Measurements from ENCODE around the gene SNAPC1. TPM values are rescaled to one million over a fixed set of nuclear protein-coding genes. Genes with fewer than 3 reads are reported as not detected.

SNAPC1 gene
- total RNA-seq, 2 donors from 2014 or later, result 1.3 to 3.0 TPM

DNA sequence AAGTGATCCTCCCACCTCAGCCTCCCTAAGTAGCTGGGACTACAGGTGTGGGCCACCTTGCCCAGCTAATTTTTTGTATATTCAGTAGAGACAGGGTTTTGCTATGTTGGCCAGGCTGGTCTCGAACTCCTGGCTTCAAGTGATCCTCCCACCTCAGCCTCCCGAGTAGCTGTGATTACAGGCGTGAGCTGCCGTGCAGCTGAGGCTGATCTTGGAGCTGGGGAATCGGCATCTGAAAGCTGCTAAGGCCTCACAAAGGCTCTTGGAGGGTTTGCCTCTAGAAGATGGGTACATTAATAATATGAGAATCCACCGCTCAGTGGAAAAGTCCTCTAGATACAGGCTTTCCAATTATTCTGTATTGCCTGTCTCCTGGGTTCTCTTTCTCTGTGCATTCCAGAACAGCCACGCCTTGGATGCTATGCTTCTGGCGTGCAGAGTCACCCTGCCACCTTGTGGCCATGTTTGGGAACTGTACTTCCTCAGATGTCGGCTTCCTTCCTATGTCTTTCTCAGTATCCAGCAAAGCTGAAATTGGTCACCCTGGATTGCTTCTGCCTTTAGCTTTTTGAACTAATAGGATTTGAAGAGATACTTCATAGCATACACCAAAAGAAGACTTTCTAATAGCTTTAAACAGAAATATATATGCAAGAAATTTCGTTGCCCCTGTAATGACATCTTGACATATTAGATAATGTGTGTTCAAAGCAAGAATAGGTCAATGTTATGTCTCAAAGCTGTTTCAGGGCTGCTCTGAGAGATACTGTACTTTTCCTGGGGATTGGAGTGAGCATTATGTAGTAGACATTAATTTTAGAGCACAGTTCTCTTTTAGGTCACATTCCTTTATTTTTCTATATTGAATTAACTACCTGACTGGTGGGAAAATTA, 75.4 kb downstream of the SNAPC1 start:
- Histone ChIP-seq H3K4me1 (no peaks in the 10 kb centered on the region), H3K9ac (ENCODE audit: low read depth in 2 of 2, low read length in 2 of 2) (no peak overlapping the region), H3K27ac (no peak overlapping the region), H3K9me3 (no peaks in the 10 kb centered on the region), H3K27me3 (no peaks in the 10 kb centered on the region), H3K4me3 (no peak overlapping the region), H3K36me3 (no peaks in the 10 kb centered on the region)
- peak; percentile 81 for DNase-seq
- TF ChIP-seq, protein P1, sequence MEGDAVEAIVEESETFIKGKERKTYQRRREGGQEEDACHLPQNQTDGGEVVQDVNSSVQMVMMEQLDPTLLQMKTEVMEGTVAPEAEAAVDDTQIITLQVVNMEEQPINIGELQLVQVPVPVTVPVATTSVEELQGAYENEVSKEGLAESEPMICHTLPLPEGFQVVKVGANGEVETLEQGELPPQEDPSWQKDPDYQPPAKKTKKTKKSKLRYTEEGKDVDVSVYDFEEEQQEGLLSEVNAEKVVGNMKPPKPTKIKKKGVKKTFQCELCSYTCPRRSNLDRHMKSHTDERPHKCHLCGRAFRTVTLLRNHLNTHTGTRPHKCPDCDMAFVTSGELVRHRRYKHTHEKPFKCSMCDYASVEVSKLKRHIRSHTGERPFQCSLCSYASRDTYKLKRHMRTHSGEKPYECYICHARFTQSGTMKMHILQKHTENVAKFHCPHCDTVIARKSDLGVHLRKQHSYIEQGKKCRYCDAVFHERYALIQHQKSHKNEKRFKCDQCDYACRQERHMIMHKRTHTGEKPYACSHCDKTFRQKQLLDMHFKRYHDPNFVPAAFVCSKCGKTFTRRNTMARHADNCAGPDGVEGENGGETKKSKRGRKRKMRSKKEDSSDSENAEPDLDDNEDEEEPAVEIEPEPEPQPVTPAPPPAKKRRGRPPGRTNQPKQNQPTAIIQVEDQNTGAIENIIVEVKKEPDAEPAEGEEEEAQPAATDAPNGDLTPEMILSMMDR (IDR thresholded peaks at IDR 0.05), result peak; percentile 90
- intact Hi-C loops (cut with DNase I), result loop anchor here (5.0 kb wide), 2 partner anchors 110 to 540 kb away; no protein-coding TSS in a partner anchor

DNA sequence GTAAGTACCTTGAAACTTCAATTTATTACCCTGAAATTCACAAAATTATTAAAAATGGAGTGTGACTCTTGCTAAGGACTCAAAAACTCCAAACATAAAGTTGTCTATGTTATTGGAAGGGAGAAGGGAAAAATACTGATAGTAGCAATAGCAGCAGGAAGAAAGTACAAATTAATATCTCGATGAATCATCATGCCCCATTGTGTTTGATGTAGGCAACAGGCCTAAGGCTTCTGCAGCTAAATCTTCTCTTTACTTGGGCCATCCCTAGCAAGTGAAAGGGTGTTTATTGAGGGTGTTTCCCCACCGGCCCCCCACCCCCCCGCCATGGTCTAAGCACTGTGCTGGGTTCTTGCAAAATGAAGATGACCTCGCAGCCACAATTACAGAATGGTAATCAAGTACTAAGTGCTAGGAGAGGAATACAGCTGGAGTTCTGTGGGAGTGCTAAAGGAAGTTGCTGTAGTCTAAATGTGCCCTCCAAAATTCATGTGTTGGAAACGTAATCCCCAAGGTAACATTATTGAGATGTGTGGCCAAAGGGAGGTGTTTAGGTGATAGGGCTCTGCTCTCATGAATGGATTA, 76.5 kb downstream of the SNAPC1 start:
- Histone ChIP-seq H3K9ac (ENCODE audit: low read depth in 2 of 2, low read length in 2 of 2) (no peak overlapping the region), H3K4me1 (no peaks in the 10 kb centered on the region), H3K27me3 (no peaks in the 10 kb centered on the region), H3K27ac (no peak overlapping the region), H3K9me3 (no peaks in the 10 kb centered on the region), H3K4me3 (no peak overlapping the region), H3K36me3 (no peaks in the 10 kb centered on the region)
- intact Hi-C loops (cut with DNase I), result loop anchor here (5.0 kb wide), 2 partner anchors 111 to 541 kb away; no protein-coding TSS in a partner anchor
- TF ChIP-seq, protein P1 (IDR thresholded peaks at IDR 0.05), result no peak
- no peak for DNase-seq

DNA sequence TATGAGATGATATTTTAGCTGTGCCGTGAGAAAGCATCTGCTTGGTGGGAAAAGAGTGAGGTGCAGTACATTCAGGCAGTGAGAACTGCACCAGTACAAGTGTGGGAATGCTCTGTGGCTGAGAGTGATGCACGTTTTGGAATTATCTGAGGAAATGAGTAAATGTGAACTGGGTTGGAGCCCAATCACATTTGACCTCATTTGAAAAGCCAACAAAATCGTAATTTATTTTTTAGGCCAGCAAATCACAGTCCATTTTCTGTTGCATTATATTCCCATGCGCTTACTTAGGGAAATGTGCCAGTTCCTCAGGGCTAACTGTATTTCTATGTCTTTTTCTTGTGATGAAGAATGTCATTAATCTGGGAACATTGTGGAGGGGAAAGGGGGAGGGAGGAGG, 77.3 kb downstream of the SNAPC1 start:
- Histone ChIP-seq H3K9me3 (no peaks in the 10 kb centered on the region), H3K27ac (no peak overlapping the region), H3K9ac (ENCODE audit: low read depth in 2 of 2, low read length in 2 of 2) (no peak overlapping the region), H3K4me3 (no peak overlapping the region), H3K27me3 (no peaks in the 10 kb centered on the region), H3K36me3 (no peaks in the 10 kb centered on the region), H3K4me1 (no peaks in the 10 kb centered on the region)
- intact Hi-C loops (cut with DNase I), result loop anchor here (5.0 kb wide), 2 partner anchors 112 to 542 kb away; no protein-coding TSS in a partner anchor
- no peak for DNase-seq
- TF ChIP-seq, protein P1 (IDR thresholded peaks at IDR 0.05), result no peak

DNA sequence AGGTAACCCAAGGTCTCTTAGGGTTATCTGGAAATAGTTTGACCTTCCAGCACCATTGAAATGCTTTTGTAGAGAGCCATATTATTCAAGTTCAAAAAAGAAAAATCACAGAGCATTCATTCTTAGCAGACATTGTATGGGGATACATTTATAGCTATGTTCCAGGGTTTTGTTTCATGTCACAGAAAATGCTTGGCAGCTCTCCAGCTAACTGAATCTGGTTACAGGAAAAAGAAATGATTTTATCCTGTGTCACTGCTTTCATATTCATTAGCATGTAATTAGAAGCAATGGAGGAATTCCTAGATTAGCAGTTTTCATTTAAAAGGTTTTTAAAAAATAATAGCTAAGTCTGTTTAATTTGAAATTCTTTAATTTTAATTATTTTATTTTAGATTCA, 78.9 kb downstream of the SNAPC1 start:
- no peaks in the 10 kb centered on the region for H3K36me3 ChIP-seq
- intact Hi-C loops (cut with DNase I), result loop anchor here (2.0 kb wide), 1 partner anchor 380 kb away; no protein-coding TSS in a partner anchor
- DNase-seq, result no peak
- H3K4me1 ChIP-seq, result no peaks in the 10 kb centered on the region
- TF ChIP-seq, protein P1 (IDR thresholded peaks at IDR 0.05), result no peak
- no peak overlapping the region for H3K9ac ChIP-seq (ENCODE audit: low read depth in 2 of 2, low read length in 2 of 2)
- no peaks in the 10 kb centered on the region for H3K9me3 ChIP-seq
- H3K27ac ChIP-seq, result no peak overlapping the region
- no peak overlapping the region for H3K4me3 ChIP-seq
- no peaks in the 10 kb centered on the region for H3K27me3 ChIP-seq

Other genes starting within 250 kb of the SNAPC1 start
- 100 to 1,000 TPM in 1 of 2 donors, 10 to 100 TPM in 1; 99.1 to 128 TPM for gene HIF1A, start 66.9 kb upstream of the SNAPC1 start, total RNA-seq
- under 1 TPM in 1 of 2 donors, not detected in 1; 0.07 TPM for gene SYT16, start 50.3 kb downstream of the SNAPC1 start, total RNA-seq